DND-41 (cell line): ENCODE data around the gene NXT2.

Experiments
- EZH2 ChIP-seq: IDR thresholded peaks from 3 replicates; pipeline ENCODE4 v1.6.1; 2012; ENCODE audit warnings: borderline replicate concordance, low read depth, mild to moderate bottlenecking, moderate library complexity, low read length, inconsistent platforms; ENCODE audit not compliant: severe bottlenecking
- TF ChIP-seq, protein P1 (sequence below): IDR thresholded peaks from 2 replicates; pipeline ENCODE4 v1.5.1; 2012; ENCODE audit warnings: borderline replicate concordance, low read length, moderate library complexity, mild to moderate bottlenecking; ENCODE audit not compliant: poor library complexity, severe bottlenecking; ENCODE audit errors: extremely low read depth

GRCh38 chrX:109536439-109537323 is at the start of gene NXT2:
- TF ChIP-seq, protein P1, sequence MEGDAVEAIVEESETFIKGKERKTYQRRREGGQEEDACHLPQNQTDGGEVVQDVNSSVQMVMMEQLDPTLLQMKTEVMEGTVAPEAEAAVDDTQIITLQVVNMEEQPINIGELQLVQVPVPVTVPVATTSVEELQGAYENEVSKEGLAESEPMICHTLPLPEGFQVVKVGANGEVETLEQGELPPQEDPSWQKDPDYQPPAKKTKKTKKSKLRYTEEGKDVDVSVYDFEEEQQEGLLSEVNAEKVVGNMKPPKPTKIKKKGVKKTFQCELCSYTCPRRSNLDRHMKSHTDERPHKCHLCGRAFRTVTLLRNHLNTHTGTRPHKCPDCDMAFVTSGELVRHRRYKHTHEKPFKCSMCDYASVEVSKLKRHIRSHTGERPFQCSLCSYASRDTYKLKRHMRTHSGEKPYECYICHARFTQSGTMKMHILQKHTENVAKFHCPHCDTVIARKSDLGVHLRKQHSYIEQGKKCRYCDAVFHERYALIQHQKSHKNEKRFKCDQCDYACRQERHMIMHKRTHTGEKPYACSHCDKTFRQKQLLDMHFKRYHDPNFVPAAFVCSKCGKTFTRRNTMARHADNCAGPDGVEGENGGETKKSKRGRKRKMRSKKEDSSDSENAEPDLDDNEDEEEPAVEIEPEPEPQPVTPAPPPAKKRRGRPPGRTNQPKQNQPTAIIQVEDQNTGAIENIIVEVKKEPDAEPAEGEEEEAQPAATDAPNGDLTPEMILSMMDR: no peak
- no peak for TF ChIP-seq EZH2
